Stimulated activated CD8-positive, alpha-beta memory T cell treated with anti-CD3 and anti-CD28 coated beads, Interleukin-2, amount 100 ng/mL, for 1 hour (primary cell): ENCODE measurements around the gene TMEM200A.
A peak's percentile ranks its signal among the peaks of the same experiment; 100 is the strongest.
"Not testable (repeated sequence)": the region's sequence is repeated elsewhere in the genome, so short reads cannot be mapped to it uniquely, and the experiment has no call there.

Experiments used
- DNase-seq, 2 donors: peaks; one replicate each; pipeline ENCODE4 v3.0.0-alpha.2; 2020; ENCODE audit warnings: low read depth in 2 of 2

The TMEM200A gene

DNA sequence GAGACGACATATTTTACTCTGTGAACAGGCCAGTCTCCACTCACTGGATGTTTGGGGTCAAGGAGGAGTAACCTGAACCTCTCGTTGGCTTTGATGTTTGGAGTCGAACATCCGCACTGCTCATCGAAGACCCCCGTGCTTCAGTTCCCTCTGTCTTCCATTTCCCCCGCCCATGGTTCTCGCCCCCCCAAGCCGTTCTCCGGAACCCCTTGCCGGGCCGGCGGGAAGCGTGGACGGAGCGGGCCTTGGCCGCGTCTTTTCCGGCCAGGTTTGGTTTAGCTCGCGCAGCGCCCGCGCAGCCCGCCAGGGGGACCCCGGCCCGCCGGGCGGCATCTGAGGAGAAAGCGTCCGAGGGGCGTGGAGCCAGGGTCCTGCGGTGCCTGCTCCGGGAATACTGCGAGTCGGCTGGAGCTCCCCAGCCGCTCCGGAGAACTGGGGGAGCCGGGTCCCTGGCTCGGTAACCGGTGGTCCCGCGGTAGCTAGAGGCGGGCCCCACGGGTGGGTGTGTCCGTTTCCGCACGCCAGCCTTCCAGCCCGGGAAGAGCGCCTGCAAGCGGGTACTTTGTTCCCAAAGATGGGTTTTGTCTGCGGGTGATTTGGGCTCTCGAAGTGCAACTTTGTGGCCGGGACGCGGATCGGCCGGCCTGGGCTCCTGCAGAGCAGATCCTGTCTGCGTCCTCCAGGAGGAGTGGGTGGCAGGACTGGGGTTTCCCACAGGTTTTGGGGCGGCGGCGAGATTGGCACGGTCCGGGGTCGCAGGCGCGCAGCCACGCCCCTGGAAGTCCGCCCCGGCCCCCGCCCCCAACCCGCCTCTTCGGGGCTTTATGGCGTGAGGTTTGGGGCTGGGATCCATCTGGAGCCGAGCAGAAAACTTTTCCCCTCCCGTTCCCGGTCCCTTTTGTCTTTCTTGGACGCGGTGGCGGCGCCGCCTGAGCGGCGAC is at the start of gene TMEM200A:
Gene TMEM200A, plus strand, starts transcription at position 852 of the 941 bp plus-strand sequence. CDS start 74,406 bp downstream, outside the sequence.
- no peak for DNase-seq

DNA sequence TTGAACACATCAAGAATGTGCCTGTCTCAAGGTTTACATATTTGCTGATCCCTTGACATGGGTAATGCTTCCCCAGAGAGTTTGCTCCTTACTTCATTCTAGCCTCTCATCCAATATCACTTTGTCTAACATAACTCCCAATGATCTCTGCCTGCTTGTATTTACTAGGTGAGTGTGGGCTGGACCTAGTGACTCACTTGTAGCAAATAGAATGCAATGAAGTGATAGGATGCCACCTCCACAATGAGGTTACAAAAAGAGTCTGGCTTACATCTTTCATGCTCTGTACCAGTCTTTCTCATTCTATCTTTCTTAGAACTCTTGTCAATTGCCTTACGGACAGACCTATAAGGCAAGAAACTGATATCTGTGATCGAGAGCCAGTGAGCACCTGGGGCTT is 44.9 kb upstream of the TMEM200A start:
- no peak for DNase-seq

DNA sequence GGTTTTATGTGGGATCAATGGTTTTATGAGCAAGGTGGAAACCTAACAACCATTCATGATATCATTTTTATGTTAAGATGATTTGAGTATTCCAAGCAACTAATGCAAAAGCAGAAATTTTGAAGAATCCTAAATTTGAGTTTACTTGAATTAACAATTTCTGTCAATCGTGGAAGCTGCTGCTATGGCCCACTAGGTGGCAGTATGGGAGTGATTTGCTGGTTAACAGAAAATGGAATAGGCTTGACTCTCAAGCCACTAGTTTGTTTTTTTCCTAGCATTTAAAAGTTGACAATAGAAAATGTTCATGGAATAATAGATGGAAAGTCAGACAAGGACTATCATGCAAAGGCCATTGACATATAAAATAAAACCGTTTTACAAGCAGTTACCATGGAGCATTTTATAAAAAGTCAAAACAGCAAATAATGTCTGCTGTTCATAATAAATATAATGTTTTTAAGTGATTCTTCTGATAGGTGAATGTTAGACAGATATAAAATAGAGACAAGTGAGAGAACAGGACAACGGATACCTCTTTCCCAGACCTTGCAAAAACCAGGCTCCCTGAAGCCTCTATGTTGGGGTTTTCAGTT is 43.0 kb upstream of the TMEM200A start:
- peak; percentile 11 to 31 for DNase-seq

DNA sequence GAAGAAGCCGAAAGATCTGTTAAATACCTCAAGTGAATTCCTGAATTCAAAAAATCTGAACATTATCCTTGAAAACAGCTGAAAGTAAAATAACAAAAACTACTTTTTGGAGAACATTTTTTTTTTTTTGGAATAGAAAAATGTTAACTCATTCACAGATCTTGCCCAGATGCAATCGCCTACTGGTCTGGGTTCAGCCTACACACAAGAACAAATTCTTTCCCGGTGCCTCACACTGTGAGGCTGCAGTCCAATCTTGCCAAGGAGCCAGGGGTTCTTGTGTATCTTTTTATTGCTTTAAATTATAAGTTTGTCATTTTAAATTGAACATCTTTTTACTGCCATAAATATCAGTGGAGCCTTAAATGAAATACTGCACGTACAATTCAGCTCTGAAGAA is 41.2 kb upstream of the TMEM200A start:
- no peak for DNase-seq

DNA sequence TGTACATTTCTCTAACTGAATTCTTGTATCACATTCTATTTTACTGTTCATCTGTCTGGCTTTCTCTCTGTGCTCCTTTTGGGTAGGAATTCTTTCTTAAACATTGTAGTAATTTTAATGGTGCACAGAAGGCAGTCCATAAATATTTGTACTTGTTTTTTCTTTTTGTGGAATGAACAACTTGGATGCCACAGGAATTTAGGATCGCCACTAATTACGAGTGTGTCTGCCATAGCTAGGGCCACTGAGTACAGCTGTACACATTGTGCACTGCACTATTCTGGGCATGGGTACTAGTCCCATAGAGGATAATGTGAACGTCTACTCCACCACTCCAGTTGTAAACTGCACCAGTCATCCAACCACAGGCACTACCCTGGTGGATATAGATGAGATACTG is 39.3 kb upstream of the TMEM200A start:
- DNase-seq, result no peak

DNA sequence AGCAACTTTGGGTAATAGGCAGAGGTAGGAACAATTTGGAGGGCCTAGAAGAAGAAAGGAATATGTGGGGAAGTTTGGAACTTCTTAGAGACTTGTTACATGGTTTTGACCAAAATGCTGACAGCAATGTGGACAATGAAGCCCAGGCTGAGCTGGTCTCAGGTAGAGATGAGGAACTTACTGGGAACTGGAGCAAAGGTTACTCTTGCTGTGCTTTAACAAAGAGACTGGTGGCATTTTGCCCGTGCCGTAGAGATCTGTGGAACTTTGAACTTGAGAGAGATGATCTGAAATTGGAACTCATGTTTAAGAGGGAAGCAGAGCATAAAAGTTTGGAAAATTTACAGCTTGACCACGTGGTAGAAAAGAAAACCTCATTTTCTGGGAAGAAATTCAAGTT is 28.3 kb upstream of the TMEM200A start:
- DNase-seq, result no peak

DNA sequence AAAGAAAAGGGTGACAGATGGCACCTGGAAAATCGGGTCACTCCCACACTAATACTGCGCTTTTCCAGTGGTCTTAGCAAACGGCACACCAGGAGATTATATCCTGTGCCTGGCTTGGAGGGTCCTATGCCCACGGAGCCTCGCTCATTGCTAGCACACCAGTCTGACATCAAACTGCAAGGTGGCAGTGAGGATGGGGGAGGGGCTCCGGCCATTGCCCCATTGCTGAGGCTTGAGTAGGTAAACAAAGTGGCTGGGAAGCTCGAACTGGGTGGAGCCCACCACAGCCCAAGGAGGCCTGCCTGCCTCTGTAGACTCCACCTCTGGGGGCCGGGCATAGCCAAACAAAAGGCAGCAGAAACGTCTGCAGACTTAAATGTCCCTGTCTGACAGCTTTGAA is 19.5 kb upstream of the TMEM200A start:
- not testable (repeated sequence) for DNase-seq

DNA sequence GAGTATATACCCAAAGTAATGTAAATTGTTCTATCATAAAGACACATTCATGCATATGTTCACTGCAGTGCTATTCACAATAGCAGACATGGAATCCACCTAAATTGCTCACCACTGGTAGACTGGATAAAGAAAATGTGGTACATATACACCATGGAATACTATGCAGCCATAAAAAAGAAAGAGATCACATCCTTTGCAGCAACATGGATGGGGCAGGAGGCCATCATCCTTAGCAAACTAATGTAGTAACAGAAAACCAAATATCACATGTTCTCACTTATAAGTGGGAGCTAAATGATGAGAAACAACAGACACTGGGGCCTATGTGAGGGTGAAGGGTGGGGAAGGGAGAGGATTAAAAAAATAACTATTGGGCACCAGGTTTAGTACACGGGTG is 11.5 kb upstream of the TMEM200A start:
- no peak for DNase-seq

DNA sequence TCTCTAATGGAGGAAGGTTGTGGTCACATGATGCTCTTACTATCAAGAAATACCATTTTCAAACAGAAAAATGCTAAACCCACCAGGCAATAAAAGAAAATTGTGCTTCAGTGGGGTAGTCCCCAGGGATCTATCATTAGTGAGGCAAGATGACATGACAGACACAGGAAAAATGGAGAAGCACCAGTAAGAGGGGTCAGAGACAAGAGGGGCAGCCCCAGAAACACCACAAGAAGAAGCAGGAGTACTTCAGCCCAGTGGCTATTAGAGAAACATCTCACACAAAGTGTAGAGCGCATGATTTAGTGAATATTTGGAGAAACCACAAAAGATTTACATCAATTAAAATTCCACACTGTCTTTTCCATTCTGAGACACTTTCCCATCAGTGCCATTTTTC is 10.2 kb upstream of the TMEM200A start:
- no peak for DNase-seq

DNA sequence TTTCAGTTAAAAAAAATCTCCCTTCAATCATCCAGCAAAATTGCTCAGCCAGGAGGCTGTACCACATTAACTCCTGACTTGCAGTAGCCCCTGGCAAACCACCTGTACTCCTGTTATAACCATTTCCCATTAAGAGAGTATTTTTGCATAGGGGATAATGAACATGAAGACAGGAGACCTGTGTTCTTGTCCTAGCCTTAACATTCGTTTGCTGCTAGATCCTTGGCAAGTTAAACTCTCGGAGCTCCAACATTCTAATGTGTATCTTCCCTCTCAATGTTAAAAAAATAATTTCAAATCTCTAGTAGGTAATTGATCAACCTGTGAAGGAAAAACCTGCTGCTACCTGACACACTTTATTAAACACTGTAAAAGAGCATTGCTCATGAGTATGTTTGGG is 8.4 kb upstream of the TMEM200A start:
- no peak for DNase-seq

DNA sequence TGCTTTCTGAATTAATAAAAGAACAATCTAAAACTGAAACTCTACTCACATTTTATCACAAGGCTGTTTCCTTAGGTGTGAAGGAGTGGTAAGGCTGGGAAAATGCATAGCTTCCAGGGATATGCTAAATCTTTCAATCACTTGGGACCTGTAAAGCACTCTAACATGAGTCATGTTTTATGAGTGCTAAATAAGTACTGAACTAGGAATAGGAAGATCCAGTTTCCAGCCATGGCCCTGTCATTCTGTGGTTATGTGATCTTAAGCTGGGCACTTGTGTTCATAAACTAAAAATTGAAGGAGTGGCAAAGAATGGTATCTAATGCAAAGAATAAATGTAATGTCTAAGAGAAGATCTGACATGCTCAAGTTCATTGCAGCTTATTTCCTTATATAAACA is 6.1 kb upstream of the TMEM200A start:
- DNase-seq, result no peak

DNA sequence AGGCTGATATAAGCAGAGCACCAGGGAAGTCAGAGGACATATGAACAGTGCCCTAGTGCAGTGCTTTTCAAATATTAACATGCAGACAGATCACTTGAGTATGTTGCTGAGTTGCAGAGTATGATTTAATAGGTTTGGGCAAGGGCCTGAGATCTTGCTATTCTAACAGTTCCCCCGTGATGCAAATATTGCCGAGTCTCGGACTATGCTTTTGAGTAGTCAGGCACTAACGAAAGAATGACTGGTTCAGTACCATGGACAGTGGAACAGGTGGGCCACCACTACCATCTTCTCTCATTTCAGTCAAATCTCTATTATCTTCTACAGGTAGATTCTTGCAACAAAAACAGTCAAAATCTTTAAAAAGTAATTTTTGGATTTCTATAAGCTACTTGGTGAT is 3.7 kb upstream of the TMEM200A start:
- no peak for DNase-seq

DNA sequence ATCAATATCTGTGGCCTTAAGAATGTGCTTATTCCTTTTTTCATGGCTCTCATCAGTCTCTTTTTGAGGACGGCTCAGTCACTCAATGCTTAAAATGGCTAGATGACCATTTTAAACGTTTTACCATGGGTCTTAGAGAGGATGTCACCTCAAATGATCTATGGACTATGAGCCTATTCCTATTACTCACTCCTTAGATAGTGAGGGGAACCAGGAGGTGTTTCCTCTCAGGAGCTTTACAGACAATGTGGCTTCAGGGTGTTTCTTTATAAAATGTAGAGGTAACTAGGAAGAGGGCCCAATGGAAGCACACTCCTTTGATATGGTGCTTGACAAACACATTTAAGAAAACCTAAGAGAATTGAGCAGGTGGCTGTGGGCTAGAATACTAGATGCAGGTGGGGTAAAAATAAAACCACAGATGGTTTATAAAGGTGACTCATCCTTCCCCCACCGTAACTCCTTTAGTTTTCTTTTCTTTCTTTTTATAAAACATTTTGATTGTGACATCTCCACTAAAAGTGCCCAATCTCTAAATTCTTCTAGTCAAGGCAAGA is 1.5 kb upstream of the TMEM200A start:
- DNase-seq, result no peak

DNA sequence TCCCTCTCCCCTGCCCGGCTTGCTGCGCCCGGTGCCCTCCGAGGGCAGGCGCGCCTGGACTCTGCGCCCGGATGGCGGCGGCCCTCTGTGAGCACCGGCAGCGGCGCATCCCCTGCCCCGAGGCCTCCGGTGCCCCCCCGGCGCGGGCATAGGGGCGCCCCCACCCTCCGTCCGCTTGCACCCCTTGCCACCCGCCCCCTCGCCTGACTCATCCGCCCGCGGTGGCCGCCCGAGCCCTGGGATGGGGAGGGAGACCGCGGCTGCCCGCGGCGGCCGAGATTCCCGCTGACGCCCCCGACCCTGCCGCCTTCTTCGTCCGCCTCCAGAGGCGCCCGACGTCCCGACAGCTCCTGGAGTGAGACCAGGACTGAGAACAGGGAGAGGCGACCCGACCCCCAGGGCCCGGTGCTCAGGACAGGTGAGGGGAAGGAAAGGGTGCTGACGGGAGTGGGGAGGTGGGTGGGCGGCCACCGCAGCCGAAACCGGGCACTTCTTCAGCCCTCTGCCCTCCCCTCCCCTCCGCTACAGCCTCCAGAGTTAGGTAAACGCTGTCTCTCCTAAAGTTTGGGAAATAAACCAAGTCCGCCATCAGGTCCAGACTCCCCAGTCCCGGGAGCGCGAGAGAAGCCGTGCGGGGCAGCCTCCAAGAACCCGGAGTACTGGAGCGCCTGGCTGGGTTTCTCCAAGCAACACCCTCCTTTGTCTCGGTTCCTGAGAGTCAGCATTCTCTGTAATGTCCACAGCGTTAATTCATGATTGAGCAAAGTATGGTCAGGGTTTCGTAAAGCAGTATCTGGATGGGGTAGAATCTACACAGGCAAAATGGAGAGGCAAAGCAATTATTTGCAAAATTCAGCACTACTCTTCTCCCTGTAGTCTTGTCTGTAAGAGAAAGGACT is 539 bp downstream of the TMEM200A start:
- no peak for DNase-seq

DNA sequence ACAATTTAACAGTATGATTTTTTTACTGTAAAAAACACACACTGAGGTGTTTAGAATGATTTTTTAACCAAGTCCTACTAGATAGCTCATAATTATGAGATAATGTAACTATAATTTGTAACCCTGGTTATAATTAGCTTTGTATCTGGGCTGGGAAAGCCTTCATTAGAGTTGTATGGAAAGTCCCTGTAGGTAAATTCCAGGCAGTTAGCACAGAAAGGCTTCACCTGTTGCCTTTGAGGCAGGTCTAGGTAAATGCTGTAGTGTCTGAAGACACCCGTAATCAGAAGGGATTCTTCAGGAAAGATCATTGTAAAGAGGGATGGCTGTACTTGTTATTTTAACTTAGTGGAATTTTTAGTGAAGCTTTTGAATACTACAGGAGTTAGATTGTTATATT is 1.9 kb downstream of the TMEM200A start:
- DNase-seq, result no peak

DNA sequence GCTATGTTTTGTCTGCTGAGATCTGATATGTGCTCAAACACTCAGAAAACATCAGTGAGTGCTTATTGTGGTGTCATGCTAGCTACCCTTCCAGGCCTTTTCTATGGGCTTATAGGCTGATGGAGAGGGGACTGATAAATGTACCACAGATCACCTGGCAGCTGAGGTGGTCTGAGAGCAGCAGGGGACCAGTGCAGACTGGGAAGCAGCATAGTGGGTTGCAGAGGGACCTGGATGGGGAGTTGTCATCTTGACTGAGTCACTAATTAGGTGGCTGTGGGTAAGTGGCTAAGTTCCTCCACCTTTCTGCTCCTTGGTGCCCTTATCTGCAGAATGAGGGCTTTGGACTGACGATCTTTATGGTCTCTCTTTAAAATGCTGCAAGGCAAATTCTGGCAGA is 2.8 kb downstream of the TMEM200A start:
- DNase-seq, result no peak

DNA sequence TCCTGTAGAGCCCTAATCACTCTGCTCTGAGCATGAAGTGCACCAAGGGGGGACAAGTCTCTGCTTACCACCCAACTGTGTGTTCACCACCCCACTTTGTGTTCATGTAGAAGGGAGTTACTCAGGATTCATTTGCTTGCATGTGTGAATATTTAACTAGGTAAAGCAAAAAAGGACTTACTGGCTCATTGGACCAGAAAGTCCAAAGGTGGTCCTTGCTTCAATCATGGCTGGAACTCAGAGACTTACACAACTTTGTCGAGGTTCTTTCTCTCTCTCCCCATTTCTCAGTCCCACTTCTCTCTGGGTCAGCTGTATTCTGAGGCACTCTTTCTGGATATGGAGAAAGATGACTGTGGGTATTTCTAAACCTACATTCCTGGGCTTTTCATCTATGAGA is 4.0 kb downstream of the TMEM200A start:
- no peak for DNase-seq

DNA sequence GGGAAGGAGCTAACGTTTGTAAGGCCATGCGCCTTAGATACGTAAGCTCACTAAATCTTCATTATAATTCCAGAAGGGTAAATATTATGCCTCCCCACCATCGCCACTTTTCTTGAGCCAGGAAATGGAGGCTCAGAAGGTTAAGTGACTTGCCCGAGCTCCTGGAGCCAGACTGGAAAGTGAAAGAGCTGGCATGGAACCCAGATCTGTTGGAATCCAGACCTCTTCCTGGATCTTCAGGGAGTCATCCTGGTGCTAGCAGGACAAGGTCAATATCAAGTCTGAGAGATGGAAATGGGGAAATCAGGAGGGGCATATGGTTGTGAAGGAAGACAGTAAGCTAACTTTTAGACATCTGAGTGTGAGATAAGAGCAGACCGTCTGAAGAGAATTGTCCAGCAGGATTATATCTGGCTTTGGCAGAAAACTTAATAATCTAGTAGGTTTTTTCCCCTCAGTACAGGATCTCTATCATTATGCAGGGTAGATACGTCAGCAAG is 6.2 kb downstream of the TMEM200A start:
- DNase-seq, result no peak

DNA sequence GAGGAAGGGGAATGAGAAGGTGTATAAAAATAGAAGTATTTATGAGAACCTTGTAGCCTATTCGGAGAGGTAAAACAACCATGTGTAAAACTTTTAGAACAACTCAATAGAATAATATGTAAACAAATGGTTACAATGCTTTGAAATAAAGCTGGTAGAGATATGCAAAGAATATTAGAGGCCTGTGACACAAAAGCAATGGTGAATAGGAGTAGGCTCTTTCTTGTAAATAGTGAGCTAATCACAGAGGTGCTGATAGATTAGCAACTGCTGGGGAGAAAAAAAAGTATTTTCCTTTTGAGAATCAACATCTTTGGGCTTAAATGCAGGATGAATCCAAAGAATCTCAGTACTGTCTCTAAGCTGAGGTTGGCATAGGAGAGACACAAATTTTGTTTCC is 7.0 kb downstream of the TMEM200A start:
- no peak for DNase-seq

DNA sequence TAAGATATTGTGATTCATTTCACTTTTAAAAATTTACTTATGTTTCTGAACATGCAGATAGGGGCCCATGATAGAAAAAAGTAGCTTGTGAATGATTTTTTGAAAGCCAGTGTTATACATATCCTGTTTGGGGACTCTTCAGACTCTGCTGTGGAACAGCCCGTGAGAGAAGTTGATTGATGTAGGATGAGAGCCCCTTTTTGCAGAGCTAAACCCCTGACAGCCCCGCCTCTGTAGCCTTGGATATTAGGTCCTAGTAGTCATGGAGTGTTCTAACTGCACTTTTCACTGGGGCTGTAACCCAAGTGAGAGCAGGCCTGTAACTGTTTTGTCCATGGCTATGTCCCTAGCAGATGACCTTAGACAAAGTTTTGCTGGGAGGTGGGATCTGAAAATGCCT is 8.2 kb downstream of the TMEM200A start:
- no peak for DNase-seq

DNA sequence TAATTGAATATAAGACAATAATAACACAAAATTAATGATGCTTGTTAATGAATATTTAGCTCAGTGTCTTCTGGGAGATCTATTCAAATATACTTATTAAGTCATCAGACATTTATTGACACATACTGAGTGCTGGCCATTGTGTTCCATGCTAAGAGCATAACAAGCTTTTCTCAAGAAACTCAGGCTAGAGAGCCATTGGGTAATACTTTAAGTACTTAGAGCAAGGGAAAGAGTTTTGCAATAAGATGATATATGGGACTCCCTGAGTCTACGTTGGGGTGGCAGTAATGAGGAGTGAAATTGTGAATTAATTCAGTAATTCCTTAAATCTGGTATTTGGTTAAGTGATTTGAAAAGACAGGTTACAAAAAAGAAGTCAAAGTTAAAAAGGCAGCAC is 11.1 kb downstream of the TMEM200A start:
- no peak for DNase-seq

DNA sequence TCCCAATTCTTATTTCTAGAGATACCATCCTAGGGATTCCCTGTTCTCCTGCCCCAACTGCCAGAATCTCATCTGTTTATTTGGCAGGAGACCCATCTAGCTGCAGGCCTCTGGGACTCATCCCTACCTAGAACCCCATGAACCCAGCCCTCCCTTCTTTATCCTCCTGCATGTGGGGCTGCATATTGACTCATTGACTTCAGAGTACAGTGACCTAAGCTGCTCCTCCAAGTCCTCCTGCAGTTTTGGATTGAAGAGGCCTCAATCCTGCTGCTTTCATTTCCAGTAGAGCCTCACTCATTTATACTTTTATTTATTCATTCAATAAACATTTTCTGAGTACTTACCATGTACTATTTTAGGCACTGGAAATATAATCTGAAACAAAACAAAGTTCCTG is 11.6 kb downstream of the TMEM200A start:
- no peak for DNase-seq
